K562 (cell line): Measurements from ENCODE around the gene SND1. TPM values are rescaled to one million over a fixed set of nuclear protein-coding genes. Genes with fewer than 3 reads are reported as not detected.

Experiments
- ATAC-seq: fragments of 200-7000 bp; cut with Tn5 transposase; 3 replicates; pipeline ENCODE4 v1.9.1; 2020; ENCODE audit warnings: moderate library complexity
- BruUV-seq: library from RNA; stranded (reverse); fragments of 400-500 nt; replicated peaks from 2 replicates; lab custom pipeline; 2021; lab: Mats Ljungman, UMichigan
- CTCF ChIA-PET: fragments of 300-600 bp; formaldehyde crosslinking; extraction: SDS; loops from one replicate; lab custom pipeline; 2021; ENCODE audit warnings: low intra/inter-chr PET ratio; lab: Yijun Ruan, JAX
- POLR2A ChIA-PET: fragments of 300-600, 350-650 bp; sonication (Branson Sonifier 250); formaldehyde crosslinking; extraction: SDS; loops from one replicate; lab custom pipeline; 2021; ENCODE audit warnings: antibody characterized with exemption, inconsistent platforms; lab: Yijun Ruan, JAX
- DNase-seq, 4 experiments: peaks; one replicate each; pipeline versions ENCODE4 v3.0.0 to v3.0.0-alpha.2; 2011 to 2018; ENCODE audit warnings: low spot score in 3 of 4, mixed read lengths in 3 of 4; ENCODE audit errors: extremely low read depth in 1 of 4
- FAIRE-seq: peaks from 2 replicates; lab custom pipeline; 2011; peaks lifted over from hg19 to GRCh38; lab: Jason Lieb, UNC
- H2AFZ ChIP-seq: 2 replicates; pipeline ENCODE4 v1.6.0; 2011; ENCODE audit warnings: low read depth, low read length, control low read depth, inconsistent platforms
- H3K27ac ChIP-seq: fragments of 200-600 bp; 3 replicates; pipeline ENCODE4 v1.8.0; 2011; ENCODE audit warnings: low read depth, mild to moderate bottlenecking, control low read depth, inconsistent platforms, low read length, moderate library complexity, mixed read lengths; ENCODE audit errors: extremely low read depth
- H3K27me3 ChIP-seq, 2 experiments: fragments of 300-600 bp in 1 of 2; 2 replicates in 1 of 2; 3 replicates in 1 of 2; pipeline versions ENCODE4 v1.6.0 to v1.8.0; 2011; ENCODE audit warnings: inconsistent platforms in 2 of 2, low read length in 2 of 2, mild to moderate bottlenecking in 1 of 2, mixed read lengths in 1 of 2, moderate library complexity in 1 of 2; ENCODE audit not compliant: control insufficient read depth in 2 of 2, insufficient read depth in 2 of 2
- H3K36me3 ChIP-seq: fragments of 300-600 bp; 3 replicates; pipeline ENCODE4 v1.8.0; 2011; ENCODE audit warnings: mild to moderate bottlenecking, low read length, inconsistent platforms; ENCODE audit not compliant: control insufficient read depth, insufficient read depth
- H3K4me1 ChIP-seq, 2 experiments: fragments of 200-600 bp in 1 of 2; replicated peaks in 1 of 2; 2 replicates in 1 of 2; 3 replicates in 1 of 2; pipeline versions ENCODE4 v1.5.1 to v1.8.0; 2011; ENCODE audit warnings: inconsistent platforms in 2 of 2, low read length in 2 of 2, mild to moderate bottlenecking in 1 of 2, mixed read lengths in 1 of 2, moderate library complexity in 1 of 2; ENCODE audit not compliant: control insufficient read depth in 2 of 2, insufficient read depth in 2 of 2
- H3K4me2 ChIP-seq: 2 replicates; pipeline ENCODE4 v1.6.1; 2011; ENCODE audit warnings: low read length, control low read depth, inconsistent platforms, mixed read lengths; ENCODE audit not compliant: insufficient read depth
- H3K4me3 ChIP-seq: fragments of 200-600 bp; sonication (generic), shearing (Covaris generic); 2 replicates; pipeline ENCODE4 v1.5.1; 2016; ENCODE audit warnings: control low read depth, inconsistent platforms
- H3K79me2 ChIP-seq: fragments of 200-600 bp; 3 replicates; pipeline ENCODE4 v1.8.0; 2011; ENCODE audit warnings: low read length, inconsistent platforms; ENCODE audit not compliant: control insufficient read depth, insufficient read depth
- H3K9ac ChIP-seq, 2 experiments: 2 replicates each; pipeline versions ENCODE4 v1.6.0 to v1.6.1; 2011; ENCODE audit warnings: low read depth in 2 of 2, low read length in 2 of 2, control low read depth in 1 of 2, inconsistent platforms in 1 of 2, mild to moderate bottlenecking in 1 of 2, mixed read lengths in 1 of 2; ENCODE audit not compliant: insufficient read depth in 1 of 2
- H3K9me1 ChIP-seq: one replicate; pipeline ENCODE4 v1.6.0; 2011; ENCODE audit warnings: inconsistent platforms, mild to moderate bottlenecking, low read length, moderate library complexity; ENCODE audit not compliant: control insufficient read depth, insufficient read depth
- H3K9me3 ChIP-seq: replicated peaks from 2 replicates; pipeline ENCODE4 v1.5.1; 2011; ENCODE audit warnings: low read depth, low read length, inconsistent platforms; ENCODE audit not compliant: control insufficient read depth, insufficient read depth
- H4K20me1 ChIP-seq: replicated peaks from 2 replicates; pipeline ENCODE4 v1.6.1; 2011; ENCODE audit warnings: low read length, inconsistent platforms, mixed read lengths; ENCODE audit not compliant: control insufficient read depth, insufficient read depth
- ATF7 ChIP-seq: fragments of 450-650 bp; IDR thresholded peaks from 2 replicates; pipeline ENCODE4 v1.7.1; 2014; ENCODE audit warnings: mild to moderate bottlenecking, moderate library complexity
- BRF1 ChIP-seq: IDR thresholded peaks from 3 replicates; pipeline ENCODE4 v1.6.1; 2011; ENCODE audit warnings: borderline replicate concordance, mild to moderate bottlenecking; ENCODE audit not compliant: insufficient read length; ENCODE audit errors: extremely low read depth
- CBX1 ChIP-seq: sonication (generic); IDR thresholded peaks from 2 replicates; pipeline ENCODE4 v1.6.1; 2016; ENCODE audit warnings: antibody characterized with exemption, low read depth, mild to moderate bottlenecking
- DPF2 ChIP-seq: fragments of 450-650 bp; IDR thresholded peaks from 2 replicates; pipeline ENCODE4 v1.6.1; 2016
- GABPB1 ChIP-seq: sonication (generic); formaldehyde crosslinking; IDR thresholded peaks from 2 replicates; pipeline ENCODE4 v1.8.0; 2022; ENCODE audit warnings: mild to moderate bottlenecking, missing genetic modification reagents
- L3MBTL2 ChIP-seq: fragments of 450-650 bp; IDR thresholded peaks from 2 replicates; pipeline ENCODE4 v1.6.1; 2016; ENCODE audit warnings: mild to moderate bottlenecking, moderate library complexity
- MEIS2 ChIP-seq: fragments of 450-650 bp; IDR thresholded peaks from 2 replicates; pipeline ENCODE4 v1.6.1; 2014; ENCODE audit warnings: mild to moderate bottlenecking; ENCODE audit not compliant: partially characterized antibody
- PATZ1 ChIP-seq: fragments of 250-450 bp; sonication (Bioruptor Pico); IDR thresholded peaks from 2 replicates; pipeline ENCODE4 v1.5.0; 2020; ENCODE audit warnings: mild to moderate bottlenecking, borderline replicate concordance
- PCBP2 ChIP-seq: fragments of 200-400 bp; formaldehyde crosslinking; IDR thresholded peaks from 2 replicates; pipeline ENCODE4 v1.6.1; 2018; ENCODE audit warnings: low read length, low read depth, mild to moderate bottlenecking, moderate library complexity; ENCODE audit not compliant: poor library complexity, severe bottlenecking
- RUNX1 ChIP-seq: sonication (generic); IDR thresholded peaks from 2 replicates; pipeline ENCODE4 v1.6.1; 2016; ENCODE audit warnings: antibody characterized with exemption, low read depth
- SNIP1 ChIP-seq: fragments of 450-650 bp; IDR thresholded peaks from 2 replicates; pipeline ENCODE4 v1.7.1; 2017; ENCODE audit warnings: low read depth, mild to moderate bottlenecking
- SOX6 ChIP-seq: fragments of 450-650 bp; IDR thresholded peaks from 2 replicates; pipeline ENCODE4 v1.6.1; 2014; ENCODE audit warnings: mild to moderate bottlenecking
- STAT5A ChIP-seq: IDR thresholded peaks from 2 replicates; pipeline ENCODE4 v1.6.1; 2012; ENCODE audit warnings: low read length, inconsistent platforms, borderline replicate concordance
- TCF15 ChIP-seq: fragments of 250-450 bp; sonication (Bioruptor Pico); IDR thresholded peaks from 2 replicates; pipeline ENCODE4 v1.8.0; 2022; ENCODE audit warnings: moderate library complexity, mild to moderate bottlenecking, inconsistent platforms
- ZBTB49 ChIP-seq: sonication (generic); formaldehyde crosslinking; IDR thresholded peaks from 2 replicates; pipeline ENCODE4 v1.8.0; 2022; ENCODE audit warnings: missing genetic modification reagents, mild to moderate bottlenecking, borderline replicate concordance
- ZC3H8 ChIP-seq: fragments of 450-650 bp; IDR thresholded peaks from 2 replicates; pipeline ENCODE4 v1.6.1; 2017
- ZNF140 ChIP-seq: fragments of 250-450 bp; sonication (Bioruptor Pico); IDR thresholded peaks from 2 replicates; pipeline ENCODE4 v1.8.0; 2021; ENCODE audit warnings: moderate library complexity, mild to moderate bottlenecking, inconsistent platforms
- ZNF644 ChIP-seq: fragments of 200-800 bp; sonication (Bioruptor generic); IDR thresholded peaks from 2 replicates; pipeline ENCODE4 v1.6.1; 2016; ENCODE audit warnings: low read depth, missing genetic modification characterization, missing compliant biosample characterization
- WGBS: fragments of 100-300 bp; shearing (Covaris generic); methylation state at CpG from one replicate; pipeline ENCODE4 v1.1.6; 2016; ENCODE audit warnings: low coverage, mixed read lengths; ENCODE audit not compliant: insufficient coverage; ENCODE audit errors: missing lambda C conversion rate; 5-methylcytosine and 5-hydroxymethylcytosine counted together
- in situ Hi-C: fragments of 300-500 bp; cut with MboI; formaldehyde crosslinking; loops from 4 replicates; pipeline ENCODE4 v1.15.0; 2018; ENCODE audit warnings: inconsistent platforms, mixed read lengths
- intact Hi-C: fragments of 100-400 bp; cut with micrococcal nuclease; formaldehyde crosslinking; loops from 2 replicates; pipeline ENCODE4 v1.14.2; 2022
- polyA plus RNA-seq, 8 experiments: library from polyadenylated mRNA; depleted of rRNA in 4 of 8; stranded (reverse) in 5 of 8; unstranded in 3 of 8; fragments of >200 nt; fragmentation: Nextera tagmentation in 2 of 8; fragmentation: Illumina TruSeq in 1 of 8; extraction: Ambion mirVana in 2 of 8; extraction: Trizol in 1 of 8; gene quantifications; 2 replicates each; pipeline versions ENCODE4 v1.2.1 to v1.2.3, GENCODE V29; 2011 to 2014; ENCODE audit warnings: inconsistent platforms in 1 of 8, missing spikeins in 1 of 8
- total RNA-seq, 7 experiments: library from RNA; depleted of rRNA in 6 of 7; stranded (reverse); fragments of >200 nt in 6 of 7; fragmentation: Illumina TruSeq in 2 of 7; extraction: Trizol in 2 of 7; gene quantifications; 2 replicates each; pipeline versions ENCODE4 v1.2.1 to v1.2.3, GENCODE V29; 2011 to 2021; ENCODE audit warnings: low replicate concordance in 1 of 7
- TF ChIP-seq, protein P1 (sequence below): fragments of 450-650 bp; IDR thresholded peaks from 2 replicates; pipeline ENCODE4 v1.6.1; 2016; ENCODE audit warnings: low read depth, mild to moderate bottlenecking, moderate library complexity

Gene SND1
- total and polyA plus RNA-seq, 9 of the 15 experiments (the other 6 are each of a cell fraction or from before 2014, with no cell fraction given), result 46.5 to 307 (median 191) TPM

DNA sequence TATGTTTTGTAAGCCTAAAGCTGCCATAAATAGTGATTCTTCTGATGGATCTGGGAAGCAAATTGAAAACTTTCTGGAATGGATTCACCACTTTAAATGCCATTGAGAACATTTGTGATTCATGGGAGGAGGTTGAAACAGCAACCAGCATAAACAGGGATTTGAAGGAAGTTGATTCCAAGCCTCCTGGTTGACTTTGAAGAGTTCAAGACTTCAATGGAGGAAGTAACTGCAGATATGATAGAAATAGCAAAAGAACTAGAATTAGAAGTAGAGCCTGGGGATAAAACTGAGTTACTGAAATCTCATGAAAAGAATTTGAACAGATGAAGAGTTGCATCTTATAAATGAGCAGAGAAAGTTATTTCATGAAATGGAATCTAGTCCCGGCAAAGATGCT lies 280.1 kb downstream of the SND1 start:
- no peak overlapping the region for H3K4me2 ChIP-seq
- intact Hi-C loops, result no loop called here
- no peak overlapping the region for H3K27ac ChIP-seq
- H3K27me3 ChIP-seq, result no peaks in the 10 kb centered on the region
- H4K20me1 ChIP-seq, result no peaks in the 10 kb centered on the region; the same call in 1 of the 2 replicates
- peaks cover 6% of the 10 kb centered on the region; the same call in 2 of the 3 replicates for H3K79me2 ChIP-seq
- no peak overlapping the region for H3K4me3 ChIP-seq
- peaks cover 74% of the 10 kb centered on the region for H3K36me3 ChIP-seq
- 100% methylated on average over 1 of the region's 1 CpG for WGBS
- TF ChIP-seq ZBTB49 (CRISPR knock-in tag) (no peak), SOX6 (no peak), MEIS2 (no peak), PATZ1 (CRISPR knock-in tag) (no peak), ATF7 (no peak), RUNX1 (no peak), ZNF644 (no peak), L3MBTL2 (no peak), DPF2 (no peak), GABPB1 (CRISPR knock-in tag) (no peak), STAT5A (no peak), SNIP1 (no peak), CBX1 (no peak), PCBP2 (no peak), BRF1 (no peak), ZNF140 (CRISPR knock-in tag) (no peak), TCF15 (CRISPR knock-in tag) (no peak), ZC3H8 (no peak)
- TF ChIP-seq, protein P1, sequence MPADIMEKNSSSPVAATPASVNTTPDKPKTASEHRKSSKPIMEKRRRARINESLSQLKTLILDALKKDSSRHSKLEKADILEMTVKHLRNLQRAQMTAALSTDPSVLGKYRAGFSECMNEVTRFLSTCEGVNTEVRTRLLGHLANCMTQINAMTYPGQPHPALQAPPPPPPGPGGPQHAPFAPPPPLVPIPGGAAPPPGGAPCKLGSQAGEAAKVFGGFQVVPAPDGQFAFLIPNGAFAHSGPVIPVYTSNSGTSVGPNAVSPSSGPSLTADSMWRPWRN, result no peak
- TF ChIP-seq, all 486 proteins: peak for 0
- H3K4me1 ChIP-seq, result no peaks in the 10 kb centered on the region
- in situ Hi-C loops, result no loop called here
- FAIRE-seq, result no peak
- no peaks in the 10 kb centered on the region for H3K9me3 ChIP-seq
- H2AFZ ChIP-seq, result no peak overlapping the region
- POLR2A ChIA-PET, result interaction anchor here (1.1 kb wide), 1 partner anchor 9 kb away, joined by 4 read pairs; no protein-coding TSS in a partner anchor
- BruUV-seq, result no TSS peak
- CTCF ChIA-PET, result no interaction called here
- no peak for DNase-seq
- no peak overlapping the region for H3K9ac ChIP-seq
- H3K9me1 ChIP-seq, result peaks cover 1% of the 10 kb centered on the region
- no peak for ATAC-seq
